Smooth muscle cell (in vitro differentiated cells): ENCODE data around the gene HECTD4. TPM values are rescaled to one million over a fixed set of nuclear protein-coding genes. Genes with fewer than 3 reads are reported as not detected.
A peak's percentile ranks its signal among the peaks of the same experiment; 100 is the strongest.

Source experiments
- DNase-seq: peaks from one replicate; lab custom pipeline; 2025; ENCODE audit not compliant: unreplicated experiment; lab: John Stamatoyannopoulos, UW
- H2AFZ ChIP-seq: fragments of 200-600 bp; sonication (generic); 2 replicates; pipeline ENCODE4 v1.6.0; 2016; ENCODE audit warnings: antibody characterized with exemption, low read depth, mild to moderate bottlenecking
- H3F3A ChIP-seq: fragments of 200-600 bp; sonication (generic); 2 replicates; pipeline ENCODE4 v1.6.0; 2017; ENCODE audit warnings: antibody characterized with exemption, low read depth
- H3K27ac ChIP-seq: fragments of 200-600 bp; sonication (generic); 2 replicates; pipeline ENCODE4 v1.5.1; 2016; ENCODE audit warnings: low read depth, mild to moderate bottlenecking
- H3K27me3 ChIP-seq: fragments of 200-600 bp; sonication (generic); 2 replicates; pipeline ENCODE4 v1.6.1; 2016; ENCODE audit warnings: low read depth, mild to moderate bottlenecking
- H3K36me3 ChIP-seq: fragments of 200-600 bp; sonication (generic); 2 replicates; pipeline ENCODE4 v1.5.1; 2016; ENCODE audit warnings: low read depth
- H3K4me1 ChIP-seq: fragments of 200-600 bp; sonication (generic); 2 replicates; pipeline ENCODE4 v1.5.1; 2016; ENCODE audit warnings: low read depth
- H3K4me2 ChIP-seq: fragments of 200-600 bp; sonication (generic); 2 replicates; pipeline ENCODE4 v1.6.0; 2016; ENCODE audit warnings: mild to moderate bottlenecking
- H3K4me3 ChIP-seq: fragments of 200-600 bp; sonication (generic); 2 replicates; pipeline ENCODE4 v1.5.1; 2016; ENCODE audit warnings: mild to moderate bottlenecking
- H3K79me2 ChIP-seq: fragments of 200-600 bp; sonication (generic); 2 replicates; pipeline ENCODE4 v1.6.0; 2016; ENCODE audit warnings: low read depth, mild to moderate bottlenecking
- H3K9ac ChIP-seq: fragments of 200-600 bp; sonication (generic); 2 replicates; pipeline ENCODE4 v1.6.0; 2016; ENCODE audit warnings: low read depth
- H3K9me3 ChIP-seq: fragments of 200-600 bp; sonication (generic); replicated peaks from 2 replicates; pipeline ENCODE4 v1.5.1; 2016; ENCODE audit warnings: low read depth
- H4K20me1 ChIP-seq: fragments of 200-600 bp; sonication (generic); 2 replicates; pipeline ENCODE4 v1.6.0; 2016; ENCODE audit warnings: low read depth
- WGBS: methylation state at CpG from one replicate; pipeline ENCODE4 v1.1.7; 2016; ENCODE audit warnings: low lambda C conversion rate; 5-methylcytosine and 5-hydroxymethylcytosine counted together
- polyA plus RNA-seq: library from polyadenylated mRNA; unstranded; fragments of >200 nt; fragmentation: Nextera tagmentation; extraction: Ambion mirVana; gene quantifications from 2 replicates; pipeline ENCODE4 v1.2.1, GENCODE V29; 2016
- total RNA-seq: library from RNA; depleted of rRNA; stranded (reverse); fragments of >200 nt; gene quantifications from 2 replicates; pipeline ENCODE4 v1.2.3, GENCODE V29; 2014
- TF ChIP-seq, protein P1 (sequence below): fragments of 200-600 bp; sonication (generic); IDR thresholded peaks from 2 replicates; pipeline ENCODE4 v1.5.1; 2017; ENCODE audit warnings: borderline replicate concordance, mild to moderate bottlenecking, antibody characterized with exemption; ENCODE audit not compliant: insufficient read depth, poor library complexity, severe bottlenecking

HECTD4 gene
- total and polyA plus RNA-seq, 2 experiments from 2014 or later = 6.6 to 16.9 TPM

DNA sequence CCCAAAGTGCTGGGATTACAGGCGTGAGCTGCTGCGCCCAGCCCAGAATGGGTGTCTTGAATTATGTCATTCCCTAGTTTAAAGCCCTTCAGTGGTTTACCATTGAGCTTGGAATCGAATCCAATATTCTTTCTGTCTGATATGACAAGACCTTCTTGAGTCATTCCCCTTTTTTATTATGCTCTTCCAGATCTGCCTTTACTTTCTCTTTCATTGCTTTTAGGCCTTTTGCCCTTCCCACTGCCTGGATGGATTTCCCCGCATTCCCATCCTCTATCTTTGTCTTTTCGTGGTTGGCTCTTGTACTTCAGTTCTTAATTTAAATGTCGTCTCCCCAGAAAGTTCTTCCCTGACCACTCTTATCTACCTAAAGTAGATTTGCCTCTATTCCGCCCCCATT lies 255.3 kb downstream of the HECTD4 start:
- Histone ChIP-seq H3K4me3 (peak overlapping the region; percentile 73), H3K9ac (no peak overlapping the region), H2AFZ (no peak overlapping the region), H3K27me3 (no peaks in the 10 kb centered on the region), H3K36me3 (no peaks in the 10 kb centered on the region), H3F3A (peaks cover 6% of the 10 kb centered on the region), H4K20me1 (peaks cover 51% of the 10 kb centered on the region), H3K79me2 (peaks cover 47% of the 10 kb centered on the region), H3K27ac (no peak overlapping the region), H3K4me2 (peak overlapping the region; percentile 94), H3K4me1 (peaks cover 20% of the 10 kb centered on the region), H3K9me3 (no peaks in the 10 kb centered on the region)
- no peak for DNase-seq
- TF ChIP-seq, protein P1, sequence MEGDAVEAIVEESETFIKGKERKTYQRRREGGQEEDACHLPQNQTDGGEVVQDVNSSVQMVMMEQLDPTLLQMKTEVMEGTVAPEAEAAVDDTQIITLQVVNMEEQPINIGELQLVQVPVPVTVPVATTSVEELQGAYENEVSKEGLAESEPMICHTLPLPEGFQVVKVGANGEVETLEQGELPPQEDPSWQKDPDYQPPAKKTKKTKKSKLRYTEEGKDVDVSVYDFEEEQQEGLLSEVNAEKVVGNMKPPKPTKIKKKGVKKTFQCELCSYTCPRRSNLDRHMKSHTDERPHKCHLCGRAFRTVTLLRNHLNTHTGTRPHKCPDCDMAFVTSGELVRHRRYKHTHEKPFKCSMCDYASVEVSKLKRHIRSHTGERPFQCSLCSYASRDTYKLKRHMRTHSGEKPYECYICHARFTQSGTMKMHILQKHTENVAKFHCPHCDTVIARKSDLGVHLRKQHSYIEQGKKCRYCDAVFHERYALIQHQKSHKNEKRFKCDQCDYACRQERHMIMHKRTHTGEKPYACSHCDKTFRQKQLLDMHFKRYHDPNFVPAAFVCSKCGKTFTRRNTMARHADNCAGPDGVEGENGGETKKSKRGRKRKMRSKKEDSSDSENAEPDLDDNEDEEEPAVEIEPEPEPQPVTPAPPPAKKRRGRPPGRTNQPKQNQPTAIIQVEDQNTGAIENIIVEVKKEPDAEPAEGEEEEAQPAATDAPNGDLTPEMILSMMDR = no peak
- WGBS = 84% methylated on average over 7 of the region's 7 CpGs

DNA sequence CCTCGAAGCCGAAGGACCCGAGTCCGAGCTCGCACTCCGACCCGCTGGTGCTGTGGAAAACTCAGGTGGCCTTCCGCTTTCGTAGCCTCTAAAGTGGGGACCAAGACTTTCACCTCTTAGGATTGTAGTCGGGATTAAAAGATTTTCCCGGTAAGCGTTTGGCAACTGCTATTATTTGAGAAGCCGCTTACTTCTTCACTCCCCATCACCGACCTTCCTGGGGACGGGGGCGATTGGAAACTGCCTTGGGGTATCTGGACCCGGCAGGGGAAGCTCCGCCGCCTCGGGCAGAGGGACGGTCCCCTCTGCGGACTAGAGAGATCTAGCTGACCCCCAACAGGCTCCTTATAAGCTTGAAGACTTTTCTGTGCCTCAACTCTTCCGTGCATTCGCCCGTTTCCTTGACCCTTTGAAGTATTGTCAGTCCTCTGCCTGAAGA lies 256.2 kb downstream of the HECTD4 start:
- Histone ChIP-seq H3K27ac (peak overlapping the region; percentile 88), H3K36me3 (no peaks in the 10 kb centered on the region), H3F3A (peaks cover 6% of the 10 kb centered on the region), H3K4me2 (peak overlapping the region; percentile 94), H3K4me3 (peak overlapping the region; percentile 73), H3K79me2 (peaks cover 39% of the 10 kb centered on the region), H3K27me3 (no peaks in the 10 kb centered on the region), H3K4me1 (peaks cover 20% of the 10 kb centered on the region), H4K20me1 (peaks cover 42% of the 10 kb centered on the region), H3K9ac (peak overlapping the region; percentile 89), H2AFZ (no peak overlapping the region), H3K9me3 (no peaks in the 10 kb centered on the region)
- WGBS = 4% methylated on average over 25 of the region's 25 CpGs
- no peak for DNase-seq
- TF ChIP-seq, protein P1 = no peak

DNA sequence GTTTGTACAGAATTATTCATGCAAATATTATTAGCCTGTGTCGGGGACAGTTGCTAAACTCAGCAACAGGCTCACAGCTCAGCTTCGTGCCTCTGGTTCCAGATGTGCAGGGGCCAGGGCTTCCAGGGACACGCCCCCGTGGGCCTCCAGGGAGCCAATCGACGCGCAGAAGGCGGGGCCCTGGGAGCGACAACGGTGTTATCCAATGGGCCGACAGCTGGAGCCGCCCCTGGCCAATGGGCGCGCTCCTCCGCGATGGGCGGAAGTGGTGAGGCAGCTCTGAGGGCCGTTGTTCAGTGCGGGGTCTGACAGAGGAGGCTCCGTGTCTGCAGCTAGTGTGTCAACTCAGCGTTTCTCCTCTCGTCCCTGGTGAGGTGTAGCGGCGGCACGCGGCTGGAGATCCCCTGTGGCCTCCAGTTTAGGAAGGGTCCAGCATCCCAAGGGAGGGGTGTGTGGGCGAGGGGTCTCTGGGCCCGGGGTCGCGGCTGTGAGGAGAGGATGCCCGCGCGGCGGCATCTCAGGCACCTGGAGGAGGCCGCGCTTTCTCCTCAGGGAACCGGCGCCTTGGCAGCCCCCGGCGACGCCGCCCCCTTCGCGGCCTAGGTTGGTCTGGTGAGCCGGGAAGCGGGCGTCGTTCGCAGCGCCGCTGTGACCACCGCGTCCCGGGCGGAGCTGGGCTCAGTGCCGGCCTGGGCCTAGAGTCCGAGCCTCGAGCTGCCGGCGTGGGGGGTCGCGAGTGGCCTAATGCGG lies 256.8 kb downstream of the HECTD4 start, which contains the start of gene TRAFD1:
TSS of gene TRAFD1 (plus strand) at position 311 of the 750 bp plus-strand sequence. CDS start 4,963 bp downstream, outside the sequence.
- peaks cover 20% of the 10 kb centered on the region for H3K4me1 ChIP-seq
- under 1% methylated on average over 59 of the region's 63 CpGs for WGBS

More for the DNA sequence above, 256.8 kb downstream of the HECTD4 start, which contains the start of gene TRAFD1:
- peaks cover 38% of the 10 kb centered on the region for H4K20me1 ChIP-seq
- no peaks in the 10 kb centered on the region for H3K9me3 ChIP-seq
- peak within 1 kb of the TSS; percentile 73 for H3K4me3 ChIP-seq
- peak within 1 kb of the TSS; percentile 88 for H3K27ac ChIP-seq
- H2AFZ ChIP-seq = no peak within 1 kb of the TSS
- TF ChIP-seq, protein P1 = no peak
- DNase-seq = peak; percentile 92
- H3F3A ChIP-seq = peaks cover 6% of the 10 kb centered on the region
- H3K4me2 ChIP-seq = peak within 1 kb of the TSS; percentile 94
- H3K36me3 ChIP-seq = no peaks in the 10 kb centered on the region
- H3K9ac ChIP-seq = peak within 1 kb of the TSS; percentile 89
- H3K27me3 ChIP-seq = no peaks in the 10 kb centered on the region
- H3K79me2 ChIP-seq = peaks cover 39% of the 10 kb centered on the region
